Muscle layer of duodenum (tissue), 2 donors: ENCODE measurements around the gene OGG1.

Experiments used
- H3K27ac ChIP-seq: one replicate; pipeline ENCODE4 v1.7.0; 2013; ENCODE audit warnings: mild to moderate bottlenecking, low read length
- H3K27me3 ChIP-seq: one replicate; pipeline ENCODE4 v1.7.0; 2013; ENCODE audit warnings: low read depth, mild to moderate bottlenecking, control low read depth, low read length
- H3K36me3 ChIP-seq, 2 donors: one replicate each; pipeline ENCODE4 v1.7.0; 2013; ENCODE audit warnings: low read length in 2 of 2, control low read depth in 1 of 2, mild to moderate bottlenecking in 1 of 2; ENCODE audit not compliant: insufficient read depth in 2 of 2, control insufficient read depth in 1 of 2
- H3K4me1 ChIP-seq, 2 donors: one replicate each; pipeline ENCODE4 v1.7.0; 2013; ENCODE audit warnings: low read length in 2 of 2, mild to moderate bottlenecking in 2 of 2, control low read depth in 1 of 2, moderate library complexity in 1 of 2; ENCODE audit not compliant: insufficient read depth in 2 of 2, control insufficient read depth in 1 of 2
- H3K4me3 ChIP-seq, 2 donors: one replicate each; pipeline ENCODE4 v1.7.0; 2013; ENCODE audit warnings: low read length in 2 of 2, low read depth in 1 of 2, mild to moderate bottlenecking in 1 of 2
- H3K9me3 ChIP-seq, 2 donors: one replicate each; pipeline ENCODE4 v1.7.0; 2013; ENCODE audit warnings: low read length in 2 of 2, control low read depth in 1 of 2, mild to moderate bottlenecking in 1 of 2; ENCODE audit not compliant: control insufficient read depth in 1 of 2
- donor health status: healthy.

OGG1 gene

GRCh38 chr3:9779721-9780457, 30.1 kb downstream of the OGG1 start:
- Histone ChIP-seq H3K4me3 (no peak overlapping the region), H3K9me3 (no peaks in the 10 kb centered on the region), H3K27me3 (no peaks in the 10 kb centered on the region), H3K36me3 (peaks cover 24 to 49% of the 10 kb centered on the region in 2 donors), H3K4me1 (peaks cover 20 to 24% of the 10 kb centered on the region in 2 donors), H3K27ac (peak overlapping the region; percentile 16)

DNA sequence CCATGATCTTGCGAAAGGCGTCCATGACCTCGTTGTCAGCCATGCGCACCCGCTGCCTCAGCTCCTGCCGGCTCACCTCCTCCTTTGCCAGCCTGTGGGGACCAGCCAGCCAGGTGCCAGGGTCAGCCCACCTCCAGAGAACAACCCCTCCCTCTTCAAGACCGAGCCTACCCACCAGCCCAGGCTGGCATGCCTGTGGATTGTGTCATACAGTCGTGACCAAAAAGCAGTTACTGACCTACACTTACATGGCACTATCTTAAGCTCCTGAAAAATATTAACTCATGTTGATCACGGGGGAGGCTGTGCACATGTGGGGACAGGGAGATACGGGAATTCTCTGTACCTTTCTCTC, 30.7 kb downstream of the OGG1 start:
- peaks cover 29 to 55% of the 10 kb centered on the region in 2 donors for H3K36me3 ChIP-seq
- peak overlapping the region; percentile 16 for H3K27ac ChIP-seq
- peaks cover 20 to 24% of the 10 kb centered on the region in 2 donors for H3K4me1 ChIP-seq

DNA sequence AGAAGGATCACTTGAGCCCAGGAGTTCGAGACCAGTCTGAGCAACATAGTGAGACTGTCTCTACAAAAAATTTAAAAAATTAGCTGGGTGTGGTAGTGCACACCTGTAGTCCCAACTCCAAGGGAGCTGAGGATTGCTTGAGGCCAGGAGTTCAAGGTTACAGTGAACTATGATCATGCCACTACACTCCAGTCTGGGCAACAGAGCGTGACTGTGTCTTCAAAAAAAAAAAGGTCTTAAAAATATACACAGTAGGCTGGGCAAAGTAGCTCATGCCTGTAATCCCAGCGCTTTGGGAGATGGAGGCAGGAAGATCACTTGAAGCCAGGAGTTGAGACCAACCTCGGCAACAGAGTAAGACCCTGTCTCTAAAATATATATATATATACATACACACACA, 31.2 kb downstream of the OGG1 start:
- peaks cover 32 to 59% of the 10 kb centered on the region in 2 donors for H3K36me3 ChIP-seq
- no peak overlapping the region for H3K4me3 ChIP-seq
- H3K27ac ChIP-seq, result no peak overlapping the region
- peaks cover 20 to 24% of the 10 kb centered on the region in 2 donors for H3K4me1 ChIP-seq
- H3K27me3 ChIP-seq, result no peaks in the 10 kb centered on the region
- no peaks in the 10 kb centered on the region for H3K9me3 ChIP-seq

More for the DNA sequence above, 30.7 kb downstream of the OGG1 start:
- no peaks in the 10 kb centered on the region for H3K9me3 ChIP-seq
- H3K27me3 ChIP-seq, result no peaks in the 10 kb centered on the region
- no peak overlapping the region for H3K4me3 ChIP-seq

- Histone ChIP-seq H3K36me3 (peaks cover 36 to 66% of the 10 kb centered on the region in 2 donors), H3K4me3 (no peak overlapping the region), H3K27me3 (no peaks in the 10 kb centered on the region), H3K27ac (no peak overlapping the region), H3K4me1 (peaks cover 20 to 24% of the 10 kb centered on the region in 2 donors), H3K9me3 (no peaks in the 10 kb centered on the region)
Observed at GRCh38 chr3:9781551-9781950, 31.8 kb downstream of the OGG1 start.

DNA sequence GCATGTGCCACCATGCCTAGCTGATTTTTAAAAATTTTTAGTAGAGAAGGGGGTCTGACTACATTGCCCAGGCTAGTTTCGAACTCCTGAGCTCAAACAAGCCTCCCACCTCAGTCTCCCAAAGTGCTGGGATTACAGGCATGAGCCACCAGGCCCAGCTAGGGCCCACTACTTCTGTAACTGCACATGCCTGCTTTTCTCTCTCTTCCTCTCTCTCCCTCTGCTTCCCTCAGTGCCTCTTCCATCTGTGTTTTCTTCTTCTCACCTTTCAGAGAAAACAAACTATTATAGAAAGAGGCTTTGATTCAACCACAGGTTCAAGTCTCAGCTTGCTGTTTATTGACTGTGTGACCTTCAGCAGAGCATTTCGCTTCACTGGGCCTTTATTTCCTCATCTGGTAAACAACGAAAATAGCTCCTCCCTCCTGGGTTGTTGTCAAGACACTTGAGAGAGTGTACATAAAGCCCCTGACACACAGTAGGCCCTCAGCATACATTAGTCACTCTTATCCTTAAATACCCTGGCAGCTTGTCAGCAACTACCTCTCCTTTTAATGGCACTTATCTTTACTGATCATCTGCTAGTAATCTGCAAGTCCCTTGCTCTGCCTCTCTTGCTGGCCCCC, 32.3 kb downstream of the OGG1 start:
- no peaks in the 10 kb centered on the region for H3K9me3 ChIP-seq
- no peaks in the 10 kb centered on the region for H3K27me3 ChIP-seq
- H3K4me1 ChIP-seq, result peaks cover 19 to 23% of the 10 kb centered on the region in 2 donors
- no peak overlapping the region for H3K4me3 ChIP-seq
- H3K27ac ChIP-seq, result no peak overlapping the region
- H3K36me3 ChIP-seq, result peaks cover 40 to 71% of the 10 kb centered on the region in 2 donors

DNA sequence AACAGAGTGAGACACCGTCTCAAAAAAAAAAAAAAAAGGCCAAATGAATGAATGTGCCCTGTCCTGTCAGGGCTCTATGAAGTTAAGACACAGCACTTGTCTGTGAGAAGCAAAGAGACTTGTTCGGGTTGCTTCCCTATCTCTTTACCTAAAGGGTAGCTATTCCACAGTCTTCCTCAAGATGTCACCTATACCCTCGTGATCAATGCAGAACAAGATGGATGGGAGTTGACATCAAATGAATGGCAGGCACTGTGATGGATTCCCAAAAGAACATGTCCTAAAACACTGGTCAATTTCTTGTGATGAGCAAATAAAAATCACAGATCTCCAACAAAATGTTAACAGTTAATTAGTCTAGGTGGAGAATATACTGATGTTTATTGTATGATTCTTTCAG, 33.0 kb downstream of the OGG1 start:
- Histone ChIP-seq H3K4me1 (peaks cover 12 to 20% of the 10 kb centered on the region in 2 donors), H3K4me3 (no peak overlapping the region), H3K9me3 (no peaks in the 10 kb centered on the region), H3K27ac (no peak overlapping the region), H3K27me3 (no peaks in the 10 kb centered on the region), H3K36me3 (peaks cover 46 to 78% of the 10 kb centered on the region in 2 donors)

GRCh38 chr3:9783954-9784353, 34.2 kb downstream of the OGG1 start:
- Histone ChIP-seq H3K27ac (no peak overlapping the region), H3K4me1 (peaks cover 4 to 15% of the 10 kb centered on the region in 2 donors), H3K9me3 (no peaks in the 10 kb centered on the region), H3K36me3 (peaks cover 48 to 82% of the 10 kb centered on the region in 2 donors), H3K27me3 (no peaks in the 10 kb centered on the region), H3K4me3 (no peak overlapping the region)

GRCh38 chr3:9784965-9785364, 35.2 kb downstream of the OGG1 start:
- Histone ChIP-seq H3K9me3 (no peaks in the 10 kb centered on the region), H3K4me3 (no peak overlapping the region), H3K4me1 (peaks cover 0 to 5% of the 10 kb centered on the region in 2 donors), H3K27ac (no peak overlapping the region), H3K27me3 (no peaks in the 10 kb centered on the region), H3K36me3 (peaks cover 54 to 84% of the 10 kb centered on the region in 2 donors)

- peaks cover 59 to 81% of the 10 kb centered on the region in 2 donors for H3K36me3 ChIP-seq
Observed at GRCh38 chr3:9785602-9786001, 35.9 kb downstream of the OGG1 start.

GRCh38 chr3:9786209-9786739, 36.5 kb downstream of the OGG1 start:
- H3K9me3 ChIP-seq, result no peaks in the 10 kb centered on the region
- H3K4me3 ChIP-seq, result no peak overlapping the region
- no peaks in the 10 kb centered on the region for H3K27me3 ChIP-seq
- peaks cover 0 to 7% of the 10 kb centered on the region in 2 donors for H3K4me1 ChIP-seq
- H3K36me3 ChIP-seq, result peaks cover 59 to 78% of the 10 kb centered on the region in 2 donors
- no peak overlapping the region for H3K27ac ChIP-seq

More at GRCh38 chr3:9785602-9786001, 35.9 kb downstream of the OGG1 start:
- Histone ChIP-seq H3K4me1 (peaks cover 0 to under 1% of the 10 kb centered on the region in 2 donors), H3K9me3 (no peaks in the 10 kb centered on the region), H3K27me3 (no peaks in the 10 kb centered on the region), H3K27ac (no peak overlapping the region), H3K4me3 (no peak overlapping the region)

- no peak overlapping the region for H3K4me3 ChIP-seq
- H3K27me3 ChIP-seq, result no peaks in the 10 kb centered on the region
- H3K4me1 ChIP-seq, result peaks cover 5 to 13% of the 10 kb centered on the region in 2 donors
- no peaks in the 10 kb centered on the region for H3K9me3 ChIP-seq
- H3K36me3 ChIP-seq, result peaks cover 58 to 70% of the 10 kb centered on the region in 2 donors
- H3K27ac ChIP-seq, result no peak overlapping the region
Observed at GRCh38 chr3:9786825-9787669, 37.3 kb downstream of the OGG1 start.
